Adipose tissue (tissue), 3 donors: ENCODE data around the gene DNAH1. TPM values are rescaled to one million over a fixed set of nuclear protein-coding genes. Genes with fewer than 3 reads are reported as not detected.

ENCODE experiments used
- H3K27ac ChIP-seq: one replicate; pipeline ENCODE4 v1.5.1; 2013; ENCODE audit warnings: low read depth, low read length
- WGBS, 3 donors: extraction: QIAGEN DNeasy Blood & Tissue Kit; methylation state at CpG; one replicate each; pipeline ENCODE4 v1.1.7; 2013; 5-methylcytosine and 5-hydroxymethylcytosine counted together
- polyA plus RNA-seq, 3 donors: library from polyadenylated mRNA; stranded (reverse); fragments of 200-250 nt; gene quantifications; one replicate each; pipeline ENCODE4 v1.2.3, GENCODE V29; 2013
- donor health status: healthy with polysubstance abuse.
- donor health status: Bipolar disorder and iron deficiency.
- donor health status: healthy.

DNAH1 gene
- polyA plus RNA-seq, 3 donors: 2.4 to 10.7 (median 8.0) TPM

DNA sequence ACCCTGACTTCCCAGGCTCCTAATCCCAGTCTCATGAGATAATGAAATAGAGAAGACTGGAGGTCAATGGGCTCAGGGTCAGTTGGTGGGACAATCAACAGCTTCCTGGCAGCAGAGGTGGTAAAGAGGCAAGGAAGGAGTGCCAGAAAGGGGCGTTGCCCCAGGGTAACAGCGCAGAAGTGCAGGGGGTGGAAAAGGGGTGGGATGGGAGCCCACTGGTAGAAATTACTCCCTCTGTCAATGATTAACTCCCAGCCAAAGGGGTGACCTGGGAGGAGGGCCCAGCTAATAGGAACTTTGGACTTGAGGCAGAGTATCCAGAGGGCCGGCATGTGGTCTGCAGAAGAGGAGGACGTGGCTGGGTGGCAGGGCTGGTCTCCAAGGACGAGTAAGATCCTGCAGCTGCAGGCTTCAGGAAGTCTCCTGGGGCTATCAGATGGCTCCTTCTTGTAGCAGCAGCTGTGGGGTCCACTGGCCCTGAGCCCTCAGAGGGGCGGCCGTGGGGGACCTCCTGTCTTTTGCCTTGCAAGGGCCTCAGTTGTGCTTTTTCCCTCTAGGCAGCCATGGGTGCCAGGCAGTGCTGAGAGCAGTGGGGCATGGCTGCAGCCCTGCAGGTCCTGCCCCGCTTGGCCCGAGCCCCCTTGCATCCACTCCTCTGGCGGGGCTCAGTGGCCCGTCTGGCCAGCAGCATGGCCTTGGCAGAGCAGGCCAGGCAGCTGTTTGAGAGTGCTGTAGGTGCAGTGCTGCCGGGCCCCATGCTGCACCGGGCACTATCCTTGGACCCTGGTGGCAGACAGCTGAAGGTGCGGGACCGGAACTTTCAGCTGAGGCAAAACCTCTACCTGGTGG is 26.1 kb upstream of the DNAH1 start:
- no peak overlapping the region for H3K27ac ChIP-seq
- WGBS, 3 donors: 30 to 87% (median 70%) methylated on average over 15 of the region's 15 CpGs

DNA sequence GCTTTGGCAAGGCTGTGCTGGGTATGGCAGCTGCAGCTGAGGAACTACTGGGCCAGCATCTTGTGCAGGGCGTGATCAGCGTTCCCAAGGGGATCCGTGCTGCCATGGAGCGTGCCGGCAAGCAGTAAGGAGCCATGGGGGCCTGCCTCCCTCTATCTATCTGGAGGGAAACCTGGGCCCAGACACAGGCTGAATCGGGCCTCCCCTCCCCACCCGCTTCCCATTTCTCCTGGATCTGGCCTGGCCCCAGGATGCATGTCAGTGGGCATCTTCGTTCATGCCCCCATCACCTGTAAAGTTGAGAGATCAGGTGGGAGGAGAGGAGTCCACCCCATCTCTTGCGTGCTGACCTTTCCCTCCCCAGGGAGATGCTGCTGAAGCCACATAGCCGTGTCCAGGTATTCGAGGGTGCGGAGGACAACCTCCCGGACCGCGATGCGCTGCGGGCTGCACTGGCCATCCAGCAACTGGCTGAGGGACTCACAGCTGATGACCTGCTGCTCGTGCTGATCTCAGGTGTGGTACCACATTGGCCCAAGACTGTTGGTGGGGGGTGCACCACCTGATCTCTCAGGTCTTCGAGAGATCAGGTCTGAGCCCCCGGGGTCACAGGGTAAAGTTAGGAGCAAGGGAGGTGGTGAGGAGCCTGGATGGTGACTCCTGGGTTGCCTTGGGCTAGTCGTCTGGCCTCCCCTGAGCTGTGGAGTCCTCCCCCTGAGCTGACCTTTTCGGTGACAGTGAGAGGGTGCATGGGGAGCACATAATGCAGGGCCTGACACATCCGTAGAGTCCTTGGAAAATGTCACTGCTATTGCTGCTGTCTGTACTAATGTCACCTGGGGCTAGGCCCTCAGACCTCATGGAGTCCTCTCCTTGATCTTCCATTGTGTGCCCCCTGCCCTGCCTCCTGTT is 25.3 kb upstream of the DNAH1 start:
- 54 to 93% (median 84%) methylated on average over 23 of the region's 23 CpGs for WGBS, 3 donors
- no peak overlapping the region for H3K27ac ChIP-seq

DNA sequence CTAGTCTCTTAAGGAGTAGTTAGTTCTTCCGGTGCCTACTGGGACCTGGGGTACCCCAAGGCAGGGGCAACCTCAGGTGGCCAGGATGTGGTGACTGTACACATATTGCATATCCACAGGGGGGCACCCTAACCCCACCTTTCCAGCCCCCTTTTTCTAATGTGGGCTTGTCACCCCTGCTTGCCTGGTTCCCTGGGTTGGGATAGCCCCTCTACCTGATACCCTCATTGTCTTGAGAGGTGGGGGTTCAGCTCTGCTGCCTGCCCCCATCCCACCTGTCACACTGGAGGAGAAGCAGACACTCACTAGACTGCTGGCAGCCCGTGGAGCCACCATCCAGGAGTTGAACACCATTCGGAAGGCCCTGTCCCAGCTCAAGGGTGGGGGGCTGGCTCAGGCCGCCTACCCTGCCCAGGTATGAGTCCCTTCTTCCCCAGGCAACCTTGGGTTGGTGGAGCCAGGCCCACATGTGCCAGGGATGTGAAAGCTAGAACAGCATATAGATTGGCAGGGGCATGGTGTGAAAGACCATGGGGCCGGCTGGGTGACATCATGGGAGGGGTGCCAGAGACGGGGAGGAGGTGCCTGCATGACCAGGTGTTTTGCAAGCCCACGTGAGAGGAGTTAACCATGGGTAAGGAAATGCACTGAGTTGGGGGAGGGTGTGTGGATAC is 24.5 kb upstream of the DNAH1 start:
- WGBS, 3 donors: 54 to 81% (median 74%) methylated on average over 7 of the region's 7 CpGs
- H3K27ac ChIP-seq: no peak overlapping the region

DNA sequence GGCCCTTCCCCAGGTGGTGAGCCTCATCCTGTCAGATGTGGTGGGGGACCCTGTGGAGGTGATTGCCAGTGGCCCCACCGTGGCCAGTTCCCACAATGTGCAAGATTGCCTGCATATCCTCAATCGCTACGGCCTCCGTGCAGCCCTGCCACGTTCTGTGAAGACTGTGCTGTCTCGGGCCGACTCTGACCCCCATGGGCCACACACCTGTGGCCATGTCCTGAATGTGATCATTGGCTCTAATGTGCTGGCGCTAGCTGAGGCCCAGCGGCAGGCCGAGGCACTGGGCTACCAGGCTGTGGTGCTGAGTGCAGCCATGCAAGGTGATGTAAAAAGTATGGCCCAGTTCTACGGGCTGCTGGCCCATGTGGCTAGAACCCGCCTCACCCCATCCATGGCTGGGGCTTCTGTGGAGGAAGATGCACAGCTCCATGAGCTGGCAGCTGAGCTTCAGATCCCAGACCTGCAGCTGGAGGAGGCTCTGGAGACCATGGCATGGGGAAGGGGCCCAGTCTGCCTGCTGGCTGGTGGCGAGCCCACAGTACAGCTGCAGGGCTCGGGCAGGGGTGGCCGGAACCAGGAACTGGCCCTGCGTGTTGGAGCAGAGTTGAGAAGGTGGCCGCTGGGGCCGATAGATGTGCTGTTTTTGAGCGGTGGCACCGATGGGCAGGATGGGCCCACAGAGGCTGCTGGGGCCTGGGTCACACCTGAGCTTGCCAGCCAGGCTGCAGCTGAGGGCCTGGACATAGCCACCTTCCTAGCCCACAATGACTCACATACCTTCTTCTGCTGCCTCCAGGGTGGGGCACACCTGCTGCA is 23.7 kb upstream of the DNAH1 start:
- WGBS, 3 donors: 91 to 95% (median 93%) methylated on average over 20 of the region's 20 CpGs

DNA sequence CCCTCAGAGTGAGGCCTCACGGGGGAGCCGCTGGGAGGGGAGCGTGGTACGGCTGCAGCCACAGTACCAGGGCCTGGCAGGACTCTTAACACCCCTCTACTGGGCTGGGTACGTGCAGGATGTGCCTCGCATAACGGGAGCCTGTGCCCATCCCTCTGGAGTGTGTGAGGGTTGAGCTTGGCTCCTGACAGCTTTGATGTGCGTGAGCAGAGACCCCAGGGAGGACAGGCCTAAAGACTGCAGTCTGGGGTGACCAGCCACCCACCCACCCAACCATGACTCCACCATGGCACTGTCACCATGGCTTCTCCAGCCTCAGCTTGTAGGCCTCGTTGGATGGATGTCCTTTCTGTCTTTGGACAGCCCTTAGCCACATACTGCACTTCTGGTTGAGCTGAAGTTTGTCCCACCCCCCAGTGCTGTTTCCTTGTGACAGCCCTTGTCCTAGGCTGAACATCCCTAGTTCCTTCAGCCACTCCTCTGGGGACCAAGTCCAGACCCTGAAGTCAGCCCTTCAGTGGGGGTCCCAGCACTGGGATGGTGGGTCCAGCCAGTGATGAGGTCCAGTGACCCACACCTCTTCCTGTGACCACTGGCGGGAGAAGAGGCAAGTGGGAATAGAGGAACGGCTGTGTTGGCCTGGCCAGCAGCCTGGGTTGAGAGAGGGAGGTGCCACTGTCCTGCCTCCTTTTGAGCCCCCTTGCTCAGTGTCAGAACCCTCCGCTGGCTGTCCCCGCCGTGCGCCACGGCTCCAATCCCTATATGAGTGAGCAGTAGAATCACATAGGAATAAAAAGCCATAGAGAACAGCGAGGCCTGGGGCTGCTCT is 22.4 kb upstream of the DNAH1 start:
- 85 to 90% (median 90%) methylated on average over 16 to 17 of the region's 17 CpGs for WGBS, 3 donors
- no peak overlapping the region for H3K27ac ChIP-seq

More for the DNA sequence above, 23.7 kb upstream of the DNAH1 start:
- no peak overlapping the region for H3K27ac ChIP-seq

DNA sequence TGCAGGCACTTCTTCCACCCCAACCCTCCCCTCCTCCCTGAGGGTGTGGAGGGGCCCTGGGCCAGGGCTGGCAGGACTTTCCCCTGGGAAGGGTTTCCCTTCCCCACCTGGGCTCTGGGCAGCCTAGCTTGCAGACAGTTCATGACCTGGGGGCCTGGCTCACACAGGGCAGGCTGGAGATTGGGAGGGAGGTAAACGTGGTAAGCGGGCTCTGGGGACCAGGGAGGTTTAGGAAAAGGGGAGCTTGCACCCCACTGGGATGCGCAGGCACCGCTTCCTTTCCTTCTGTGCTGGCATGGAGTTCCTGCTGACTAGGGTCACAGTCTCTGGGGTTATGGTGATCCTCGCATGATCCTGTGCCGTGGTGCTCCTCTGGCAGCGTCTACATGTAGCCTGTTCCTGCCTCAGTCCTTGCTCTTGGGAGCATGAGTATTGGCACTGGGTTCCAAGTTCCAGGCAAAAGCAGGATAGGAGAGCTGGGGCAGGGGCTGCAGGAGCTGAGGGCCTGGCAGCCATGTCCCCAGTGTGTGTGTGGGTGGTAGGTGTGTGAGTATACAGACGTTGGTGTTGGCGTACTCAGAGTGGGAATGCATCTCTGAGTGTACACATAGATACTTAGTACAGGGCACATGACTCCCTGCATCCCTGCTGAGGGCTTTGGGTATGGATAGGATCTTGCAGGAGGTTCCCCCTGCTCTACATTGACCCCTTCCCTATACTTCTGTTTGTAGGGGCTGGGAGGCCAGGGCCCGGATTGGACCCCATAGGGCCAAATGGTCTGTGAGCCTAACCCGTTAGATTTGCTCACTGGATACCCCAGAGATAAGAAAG is 21.6 kb upstream of the DNAH1 start:
- WGBS, 3 donors: 83 to 86% (median 84%) methylated on average over 11 of the region's 11 CpGs
- no peak overlapping the region for H3K27ac ChIP-seq

DNA sequence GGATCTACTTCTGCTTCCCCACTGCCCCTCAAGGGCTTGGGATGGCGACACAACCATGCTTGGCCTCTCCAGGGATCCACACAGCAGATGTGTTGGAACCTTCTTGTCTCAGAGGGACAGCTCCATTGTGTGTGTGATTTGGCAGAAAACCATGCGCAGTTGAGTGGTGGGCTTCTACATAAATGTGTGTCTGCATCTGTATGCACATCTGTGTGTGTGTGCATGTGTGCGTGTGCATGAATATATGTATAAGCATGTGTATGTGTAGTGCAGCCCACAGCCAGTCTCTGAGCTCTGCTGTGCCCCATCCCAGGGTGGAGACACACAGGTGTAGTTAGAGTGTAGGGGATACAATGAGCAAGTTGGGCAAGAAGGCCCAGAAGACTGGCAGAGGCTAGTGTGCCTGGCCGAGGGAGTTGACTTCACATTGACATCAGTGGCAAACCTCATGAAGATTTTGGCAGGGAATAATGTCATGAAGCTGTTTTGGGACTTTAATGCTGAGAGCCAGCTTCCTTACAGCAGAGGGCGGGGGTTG is 20.4 kb upstream of the DNAH1 start:
- WGBS, 3 donors: 86 to 94% (median 89%) methylated on average over 5 of the region's 5 CpGs
- H3K27ac ChIP-seq: no peak overlapping the region

DNA sequence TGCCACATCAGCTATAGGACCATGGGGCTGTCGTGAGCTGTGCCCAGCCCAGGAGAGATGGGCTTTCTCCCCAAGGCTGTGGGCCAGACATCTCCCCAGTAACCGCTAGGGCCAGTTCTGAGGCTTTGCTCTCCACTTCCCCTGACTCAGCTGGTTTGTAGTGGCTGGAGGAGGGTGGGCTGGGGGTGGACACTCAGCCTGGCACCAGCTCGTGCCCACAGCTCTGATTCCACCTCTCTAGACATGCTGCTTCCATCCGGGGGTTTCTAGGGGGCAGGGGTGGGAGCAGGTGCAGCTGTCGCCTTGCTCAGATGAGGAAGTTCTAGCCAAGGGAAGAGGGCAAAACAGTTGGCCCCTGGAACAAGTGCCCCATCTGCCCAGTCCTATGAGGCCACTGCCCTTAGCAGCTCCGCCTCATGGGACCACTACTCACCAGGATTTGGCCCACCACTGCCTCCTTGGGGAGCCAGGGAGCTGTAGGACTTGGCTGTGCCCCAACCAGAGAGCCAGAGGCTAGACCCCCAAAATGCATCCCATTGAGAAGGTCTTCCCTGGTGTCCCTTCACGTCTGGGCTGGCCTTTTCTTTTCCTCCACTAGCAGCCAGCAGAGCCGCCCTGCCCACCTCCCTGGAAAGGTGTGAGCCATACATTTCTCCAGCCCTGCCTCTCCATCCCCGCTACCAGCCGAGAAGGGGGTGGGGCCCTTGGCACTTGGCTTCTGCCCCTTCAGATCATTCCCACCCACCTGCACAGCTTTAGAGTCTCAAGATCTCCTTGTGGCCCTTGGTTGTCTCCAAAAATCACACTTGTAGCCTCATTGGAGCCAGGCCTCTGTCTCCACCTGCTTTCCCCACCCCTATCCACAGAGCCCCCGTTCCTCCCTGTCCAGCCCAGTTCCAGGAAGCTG is 18.6 kb upstream of the DNAH1 start:
- WGBS, 3 donors: 70 to 79% (median 75%) methylated on average over 11 of the region's 11 CpGs

DNA sequence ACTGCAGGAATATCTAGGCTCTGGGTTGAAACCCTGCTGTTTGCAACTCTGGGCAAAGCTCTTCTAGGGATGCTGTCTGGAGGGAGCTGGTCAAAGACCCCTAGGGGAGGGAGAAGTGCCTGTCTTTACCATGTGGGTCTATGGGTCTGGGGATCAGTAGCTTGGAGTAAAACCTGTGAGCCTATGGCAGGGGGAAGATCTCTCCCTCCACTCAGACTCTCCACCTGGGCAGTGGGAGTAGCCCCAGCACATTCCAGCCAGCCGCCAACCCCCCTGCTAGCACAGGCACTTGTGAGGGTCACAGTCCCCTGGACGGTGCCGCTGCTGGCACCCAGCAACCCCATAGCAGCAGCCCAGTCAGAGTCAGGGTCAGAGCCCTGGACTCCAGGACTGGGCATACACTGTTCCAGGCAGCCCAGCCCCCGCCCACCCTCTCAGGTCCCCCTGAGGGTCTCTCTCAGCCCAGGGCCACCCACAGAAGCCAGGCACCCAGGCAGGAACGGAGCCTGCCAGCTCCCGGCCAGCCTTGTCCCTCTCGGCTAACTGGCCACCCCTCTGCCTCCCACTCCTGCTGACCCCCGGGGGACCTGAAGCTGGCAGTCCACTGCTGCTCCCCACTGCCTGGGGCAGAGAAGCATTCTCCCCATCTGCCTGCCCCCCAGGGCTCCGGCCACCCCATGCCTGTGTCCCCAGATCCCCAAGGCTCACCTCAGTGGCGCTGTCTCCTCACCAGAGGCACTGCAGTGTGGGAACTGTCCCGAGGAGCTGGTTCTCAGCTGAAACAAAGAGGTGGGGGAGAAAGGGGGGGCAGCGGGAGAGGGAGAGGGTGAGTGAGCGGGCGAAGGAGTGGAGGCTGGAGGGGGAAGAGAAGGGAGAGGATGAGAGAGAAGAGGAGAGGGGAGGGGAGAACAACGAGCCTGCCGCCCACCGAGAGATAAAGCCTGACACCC is 17.7 kb upstream of the DNAH1 start:
- H3K27ac ChIP-seq: no peak overlapping the region
- WGBS, 3 donors: 31 to 46% (median 37%) methylated on average over 17 of the region's 17 CpGs

More for the DNA sequence above, 18.6 kb upstream of the DNAH1 start:
- H3K27ac ChIP-seq: no peak overlapping the region

DNA sequence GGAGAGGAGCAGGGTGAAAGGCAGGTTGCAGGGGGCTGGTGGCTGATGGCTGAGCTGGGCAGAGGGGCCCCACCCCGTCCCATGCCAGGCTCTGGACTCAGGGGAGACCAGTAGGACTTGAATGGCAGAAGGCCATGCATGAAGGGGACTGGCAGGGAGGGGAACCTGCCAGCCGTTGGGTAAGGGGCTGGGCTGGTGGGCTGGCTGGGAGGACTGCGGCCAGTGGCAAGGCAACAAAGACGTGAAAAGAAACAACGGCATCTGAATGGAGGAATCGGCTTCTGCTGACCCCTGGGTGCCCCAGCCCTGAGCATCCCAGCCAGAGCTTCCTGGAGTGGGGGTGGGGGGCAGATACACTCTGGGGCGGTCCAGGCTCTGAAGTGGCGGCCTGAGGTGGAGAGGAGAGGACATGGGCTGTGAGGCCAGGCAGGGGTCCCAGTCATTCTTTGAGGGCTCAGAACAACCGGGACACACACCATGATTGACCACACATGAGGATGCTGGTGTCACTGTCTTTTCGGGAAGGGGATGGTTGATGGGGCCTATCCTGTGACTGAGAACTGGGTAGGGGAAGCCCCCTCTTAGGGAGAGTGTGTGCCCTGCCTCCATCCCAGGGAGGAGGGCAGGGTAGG is 16.8 kb upstream of the DNAH1 start:
- no peak overlapping the region for H3K27ac ChIP-seq
- 36 to 54% (median 49%) methylated on average over 10 of the region's 10 CpGs for WGBS, 3 donors

DNA sequence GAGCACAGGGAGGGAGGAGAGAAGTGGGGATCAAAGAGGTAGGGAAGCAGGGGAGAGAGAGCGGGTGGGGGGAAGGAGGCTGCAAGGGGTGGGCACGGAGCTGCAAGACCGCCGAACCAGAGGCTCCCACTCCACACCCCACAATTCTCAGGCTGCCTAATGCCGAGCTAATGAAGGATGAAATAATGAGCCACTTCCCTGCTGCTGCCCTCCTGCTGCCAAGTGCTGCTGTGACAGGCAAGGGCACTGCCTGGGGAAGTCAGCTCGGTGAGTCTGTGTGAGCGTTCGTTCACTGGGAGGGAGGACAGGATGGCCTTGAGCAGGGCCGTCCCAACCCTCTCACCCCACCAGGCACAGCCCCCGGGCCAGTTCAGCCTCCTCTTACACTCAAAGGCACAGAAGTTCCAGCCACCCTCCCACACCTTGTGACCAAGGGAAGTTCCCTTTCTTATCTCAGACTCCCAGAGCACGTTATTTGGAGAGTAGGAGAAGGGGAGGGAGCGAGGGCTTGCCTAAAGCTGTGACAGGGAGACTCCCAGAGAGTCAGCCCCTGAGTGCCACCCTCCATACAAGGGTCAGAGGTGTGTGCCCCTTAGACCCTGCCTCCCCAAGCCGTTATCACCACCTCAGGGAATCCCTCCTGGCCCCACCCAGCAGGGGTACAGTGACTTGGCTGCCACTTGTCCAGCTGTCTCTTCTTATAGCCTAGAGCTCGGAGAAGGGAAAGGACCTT is 16.1 kb upstream of the DNAH1 start:
- H3K27ac ChIP-seq: no peak overlapping the region
- 18 to 25% (median 25%) methylated on average over 13 to 14 of the region's 14 CpGs for WGBS, 3 donors

DNA sequence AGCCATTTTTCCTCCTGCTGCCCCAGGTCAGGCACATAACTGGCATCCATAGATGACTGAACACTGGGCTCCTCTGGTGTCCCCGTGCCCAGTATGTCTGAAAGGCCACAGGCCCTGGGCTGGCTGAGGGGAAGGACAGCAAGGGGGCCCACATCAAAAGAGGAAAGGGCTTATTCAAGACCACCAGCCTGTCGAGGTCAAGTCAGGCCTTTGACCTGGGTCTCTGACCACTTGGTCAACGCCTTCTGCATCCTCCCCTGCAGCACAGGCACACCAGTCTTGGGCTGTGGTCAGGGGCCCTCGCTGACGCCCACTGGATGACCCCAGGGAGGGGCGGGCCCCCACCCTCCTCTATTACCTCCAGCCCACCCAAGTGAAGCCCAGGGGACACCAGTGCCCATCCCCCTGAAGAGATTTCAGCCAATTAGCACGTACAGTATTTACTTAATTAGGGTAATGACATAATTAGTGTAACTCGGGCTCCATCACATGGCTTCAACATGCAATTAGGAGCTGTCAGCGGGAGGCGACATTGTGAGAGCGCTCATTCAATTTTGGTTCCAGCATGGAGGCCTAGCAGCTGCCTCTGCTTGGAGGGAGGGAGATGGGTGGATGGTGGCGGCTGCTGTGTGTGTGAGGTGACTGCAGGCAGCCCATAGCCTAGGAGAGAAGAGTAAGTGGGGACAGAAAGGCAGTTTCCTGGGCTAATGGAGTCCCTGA is 13.5 kb upstream of the DNAH1 start:
- WGBS, 3 donors: 89 to 91% (median 90%) methylated on average over 12 of the region's 12 CpGs
- no peak overlapping the region for H3K27ac ChIP-seq

DNA sequence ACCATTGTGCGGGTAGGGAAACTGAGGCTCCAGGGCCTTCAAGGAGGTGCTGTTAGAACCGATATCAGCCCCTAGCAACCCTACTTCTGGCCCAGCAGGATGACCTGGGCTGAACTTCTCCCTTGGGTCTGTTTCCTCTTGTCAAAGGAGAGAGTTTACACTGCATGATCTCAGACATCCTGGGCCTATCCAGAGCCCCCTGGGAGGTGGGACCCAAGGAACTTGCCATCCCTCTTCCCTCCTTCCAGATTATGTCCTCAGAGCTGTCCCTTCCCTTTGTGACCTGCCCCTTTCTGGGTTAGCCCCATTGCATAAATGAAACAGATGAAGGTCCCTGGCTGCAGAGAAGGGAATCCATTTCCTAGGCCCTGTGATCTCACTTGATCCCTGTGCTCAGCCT is 12.3 kb upstream of the DNAH1 start:
- WGBS, 3 donors: 76 to 93% (median 79%) methylated on average over 2 of the region's 2 CpGs
- H3K27ac ChIP-seq: no peak overlapping the region
